SW480 (cell line): ENCODE results near the gene GRID1.

Source experiments
- DNase-seq: peaks from one replicate; pipeline ENCODE4 v3.0.0-alpha.2; 2016; ENCODE audit warnings: low spot score

The GRID1 gene

GRCh38 chr10:86062647-86063145, 303.9 kb downstream of the GRID1 start:
- no peak for DNase-seq

DNA sequence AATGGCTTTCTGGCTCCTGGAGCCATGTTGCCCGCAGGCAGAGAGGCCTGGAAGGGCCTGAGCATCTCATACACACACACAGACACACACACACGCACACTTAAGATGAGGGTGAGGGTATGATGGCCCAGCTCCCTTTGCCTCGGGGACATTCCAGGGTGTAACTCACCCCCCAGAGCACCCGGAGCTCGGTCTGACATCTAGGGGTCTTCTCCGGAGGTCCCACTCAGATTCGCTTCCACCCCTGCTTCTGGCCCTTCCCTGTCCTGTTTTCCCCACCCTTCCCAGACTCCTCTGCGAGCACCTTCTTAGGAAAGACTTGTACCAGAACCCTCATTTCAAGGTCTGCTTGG, 304.4 kb downstream of the GRID1 start:
- DNase-seq: no peak

GRCh38 chr10:86061278-86062197, 305.1 kb downstream of the GRID1 start:
- no peak for DNase-seq

- no peak for DNase-seq
Measured at GRCh38 chr10:86060386-86061277, 306.0 kb downstream of the GRID1 start.

GRCh38 chr10:86059892-86060291, 306.7 kb downstream of the GRID1 start:
- no peak for DNase-seq

DNA sequence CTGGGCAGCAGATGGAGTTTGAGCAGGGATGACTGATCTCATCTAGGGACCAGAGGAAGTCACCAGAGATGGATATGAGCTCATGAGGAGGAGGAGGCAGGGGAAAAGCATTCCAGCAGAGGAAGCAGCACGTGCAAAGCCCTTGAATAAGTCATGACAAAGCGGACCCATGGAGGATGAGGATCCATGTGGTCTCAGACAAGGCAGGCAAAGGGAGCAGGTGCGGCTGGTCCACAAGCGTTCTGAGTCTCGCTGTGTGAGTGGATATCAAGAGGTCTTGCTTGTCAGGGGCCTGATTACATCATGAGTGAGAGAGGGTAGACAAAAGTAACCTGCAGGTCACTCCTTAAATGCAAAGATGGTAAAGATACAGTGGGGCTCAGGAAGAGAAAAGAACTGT, 307.6 kb downstream of the GRID1 start:
- no peak for DNase-seq

DNA sequence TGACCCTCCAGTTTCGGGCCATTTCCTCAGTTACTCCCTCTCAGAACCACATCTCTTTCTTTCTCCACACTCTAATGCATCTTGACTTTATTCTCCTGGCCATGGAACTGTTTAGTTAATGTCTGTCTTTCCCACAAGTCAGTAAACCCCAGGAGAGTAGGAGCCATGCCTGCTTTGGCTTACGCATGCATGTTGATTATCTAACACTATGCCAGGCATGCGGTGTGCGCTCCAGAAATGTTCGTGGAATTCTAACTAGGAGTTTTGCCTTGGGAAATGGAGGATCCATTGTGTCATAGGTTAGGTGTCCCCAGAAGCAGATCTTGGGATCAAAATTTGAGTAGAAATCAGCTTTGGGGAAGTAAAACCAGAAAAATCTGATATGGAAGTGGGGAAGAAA, 308.9 kb downstream of the GRID1 start:
- no peak for DNase-seq

- no peak for DNase-seq
Measured at GRCh38 chr10:86056672-86057071, 309.9 kb downstream of the GRID1 start.

DNA sequence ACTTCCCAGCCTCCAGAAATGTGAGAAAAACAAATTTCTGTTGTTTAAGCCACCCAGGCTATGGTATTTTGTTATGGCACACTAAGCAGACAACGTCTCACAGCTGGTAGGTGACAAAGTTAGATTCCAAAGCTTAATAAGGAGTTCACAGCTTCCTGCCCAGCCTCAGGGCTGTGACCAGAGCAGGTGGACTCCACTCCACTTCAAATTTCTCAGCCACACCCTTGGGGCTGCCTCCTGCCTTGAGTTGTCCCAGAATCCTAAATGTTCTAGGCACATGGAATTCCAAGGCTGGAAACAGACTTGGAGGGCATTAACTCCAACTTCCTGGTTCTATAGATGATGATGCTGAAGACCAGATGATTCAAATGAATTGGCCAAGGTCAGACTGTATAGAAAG, 310.7 kb downstream of the GRID1 start:
- DNase-seq: no peak

GRCh38 chr10:86053675-86054074, 312.9 kb downstream of the GRID1 start:
- DNase-seq: no peak

DNA sequence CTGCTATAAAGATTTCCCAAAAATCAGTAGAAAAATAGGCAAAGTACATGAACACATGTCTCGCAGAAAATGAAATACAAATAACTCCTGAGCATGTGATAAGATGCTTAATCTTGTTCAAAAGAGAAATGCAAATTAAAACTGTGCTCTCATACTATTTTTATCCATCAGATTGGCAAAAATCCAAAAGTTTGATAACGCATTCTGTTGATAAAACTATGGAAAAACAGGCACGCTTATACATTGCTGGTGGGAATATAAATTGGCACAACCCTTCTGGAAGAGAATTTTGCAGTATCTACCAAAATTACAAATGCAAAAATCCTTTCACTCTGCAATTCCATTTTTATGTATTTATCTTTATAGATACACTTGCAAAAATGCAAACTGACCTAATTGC, 315.0 kb downstream of the GRID1 start:
- DNase-seq: no peak

GRCh38 chr10:86049442-86049841, 317.2 kb downstream of the GRID1 start:
- no peak for DNase-seq

GRCh38 chr10:86048973-86049372, 317.6 kb downstream of the GRID1 start:
- DNase-seq: no peak

- no peak for DNase-seq
Measured at GRCh38 chr10:86048571-86048970, 318.0 kb downstream of the GRID1 start.

DNA sequence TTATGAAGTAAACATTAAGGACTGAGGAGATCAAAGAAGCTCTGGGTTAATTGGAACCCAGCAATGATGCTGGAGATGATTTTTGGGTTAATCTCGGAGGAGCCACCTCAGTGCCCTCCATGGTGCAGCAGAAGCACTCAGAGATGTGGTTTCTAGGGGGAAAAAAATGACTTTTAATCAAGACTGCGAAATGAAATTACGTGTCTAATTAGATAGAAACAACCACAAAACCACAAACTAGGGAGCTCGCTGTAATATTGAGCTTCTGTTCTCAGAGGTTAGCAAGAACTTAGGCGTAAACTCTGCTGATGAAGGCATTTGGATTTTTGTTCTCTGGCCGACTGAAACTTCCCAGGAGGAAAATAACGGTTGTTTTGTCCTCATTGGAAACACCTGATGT, 319.0 kb downstream of the GRID1 start:
- no peak for DNase-seq

- peak; percentile 13 for DNase-seq
Measured at GRCh38 chr10:86046845-86047460, 319.6 kb downstream of the GRID1 start.

GRCh38 chr10:86045896-86046295, 320.7 kb downstream of the GRID1 start:
- DNase-seq: no peak

DNA sequence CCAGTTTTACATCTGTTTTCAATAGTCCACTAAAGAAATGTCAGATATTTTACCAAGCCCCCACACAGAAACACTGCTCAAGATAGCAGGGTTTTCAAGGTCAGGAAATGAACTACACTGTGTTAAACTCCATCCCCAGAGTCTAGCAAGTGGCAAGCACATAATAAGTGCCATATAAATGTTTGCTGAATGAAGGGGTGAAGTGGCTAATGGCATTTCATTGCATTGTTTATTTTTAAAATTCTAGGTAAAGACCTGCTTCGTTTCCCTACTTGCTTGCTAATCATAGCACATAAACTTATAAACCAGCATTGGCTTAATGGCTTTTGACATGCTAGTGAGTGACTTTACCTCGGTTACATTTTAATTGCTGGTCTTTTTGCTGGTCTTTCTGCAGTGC, 322.6 kb downstream of the GRID1 start:
- no peak for DNase-seq

DNA sequence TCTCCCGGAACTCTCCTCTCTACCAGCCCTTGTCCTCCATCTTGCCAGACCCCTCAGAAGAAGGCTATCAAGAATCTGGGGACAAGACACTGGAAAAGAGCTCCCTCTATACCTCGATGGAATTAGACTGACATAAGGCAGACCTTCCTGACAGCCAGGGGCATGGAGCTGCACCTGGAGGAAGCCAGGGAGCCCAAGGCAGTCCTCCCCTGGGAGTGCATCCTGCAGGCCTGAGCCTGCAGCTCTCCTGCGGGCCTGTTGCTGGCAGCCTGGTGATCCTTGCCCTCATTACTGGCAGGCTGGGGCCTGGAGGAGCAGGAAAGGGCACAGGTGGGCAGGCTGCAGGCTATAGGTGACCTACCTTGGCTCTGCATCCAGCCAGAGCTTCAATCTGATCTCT, 323.4 kb downstream of the GRID1 start:
- DNase-seq: no peak

- DNase-seq: no peak
Measured at GRCh38 chr10:86042161-86042560, 324.4 kb downstream of the GRID1 start.

DNA sequence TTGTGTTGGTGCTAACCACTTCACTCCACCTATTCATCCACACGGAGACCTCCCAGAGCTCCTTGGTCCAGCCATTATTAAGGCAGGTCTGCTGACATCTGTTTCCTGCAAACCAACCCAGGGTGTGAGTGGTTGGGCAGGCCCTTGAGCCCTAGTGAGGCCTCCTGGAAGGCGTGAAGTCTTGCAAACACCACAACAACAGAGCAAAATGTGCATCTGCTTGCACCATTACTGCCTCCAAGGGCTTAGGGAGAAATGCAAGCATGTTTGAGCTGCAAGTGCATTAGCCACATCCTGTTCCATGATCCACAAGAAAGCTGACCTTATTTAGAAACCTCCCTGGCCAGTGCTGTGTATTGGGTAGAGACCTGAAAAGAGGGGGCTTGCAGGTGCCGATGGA, 325.5 kb downstream of the GRID1 start:
- no peak for DNase-seq

DNA sequence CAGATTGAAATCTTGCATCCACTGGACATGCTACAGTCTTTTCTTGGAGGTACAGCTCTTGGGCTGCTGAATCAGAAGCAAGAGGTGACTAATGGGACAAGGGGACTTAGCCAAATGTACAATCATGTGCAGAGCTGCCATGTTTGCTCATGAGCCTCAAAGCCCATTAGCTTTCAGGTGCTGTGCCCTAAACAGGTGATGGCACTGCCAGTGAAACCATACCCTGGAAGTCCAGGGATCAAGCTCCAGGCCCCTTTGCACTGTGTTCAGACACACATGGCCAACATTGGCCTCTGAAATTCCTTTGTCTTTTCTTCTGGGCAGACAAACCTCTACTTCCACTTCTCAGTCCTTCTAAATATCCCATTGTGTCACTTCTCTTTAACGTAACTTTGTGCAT, 328.2 kb downstream of the GRID1 start:
- no peak for DNase-seq

- DNase-seq: no peak
Measured at GRCh38 chr10:86037096-86037495, 329.5 kb downstream of the GRID1 start.
